ENCODE results near the gene BCKDK.
"Not testable (repeated sequence)": the region's sequence is repeated elsewhere in the genome, so short reads cannot be mapped to it uniquely, and the experiment has no call there.

Gene BCKDK

GRCh38 chr16:31094424-31095120 is 13.6 kb upstream of the BCKDK start, which contains the start of gene VKORC1:
Gene VKORC1 (minus strand): TSS chr16:31094797. CDS start chr16:31094729, 68 bp downstream.
- peak; percentile 76 for DNase-seq (ENCODE audit: low read depth, low spot score)
- TF ChIP-seq POLR2AphosphoS5 (IDR thresholded peaks at IDR 0.05; ENCODE audit: borderline replicate concordance, low read depth, low read length) = peak; percentile 84
- TF ChIP-seq FOXP2 (optimal IDR thresholded peaks at IDR 0.05; ENCODE audit: control extremely low read depth, extremely low read length, insufficient read depth) = no peak
- Histone ChIP-seq H3K27ac (peak within 1 kb of the TSS; percentile 78), H3K4me3 (peak within 1 kb of the TSS; percentile 93), H3K9me3 (ENCODE audit: low read depth, low read length) (no peaks in the 10 kb centered on the region), H3K36me3 (ENCODE audit: insufficient read depth, low read length) (peaks cover 12% of the 10 kb centered on the region; the same call in 1 of the 2 replicates), H3K9ac (ENCODE audit: insufficient read length) (peak within 1 kb of the TSS; percentile 89)

GRCh38 chr16:31099860-31100638 is 8.1 kb upstream of the BCKDK start:
- H3K27ac ChIP-seq = no peak overlapping the region
- H3K36me3 ChIP-seq (ENCODE audit: insufficient read depth, low read length) = no peaks in the 10 kb centered on the region
- TF ChIP-seq FOXP2 (optimal IDR thresholded peaks at IDR 0.05; ENCODE audit: control extremely low read depth, extremely low read length, insufficient read depth) (no peak), POLR2AphosphoS5 (IDR thresholded peaks at IDR 0.05; ENCODE audit: borderline replicate concordance, low read depth, low read length) (no peak), EZH2 (IDR thresholded peaks at IDR 0.05) (no peak)
- no peak overlapping the region for H3K4me3 ChIP-seq
- DNase-seq (ENCODE audit: low read depth, low spot score) = no peak
- H3K9me3 ChIP-seq (ENCODE audit: low read depth, low read length) = no peaks in the 10 kb centered on the region
- no peak overlapping the region for H3K9ac ChIP-seq (ENCODE audit: insufficient read length)

GRCh38 chr16:31100876-31101641 is 7.1 kb upstream of the BCKDK start:
- not testable (repeated sequence) for DNase-seq (ENCODE audit: low read depth, low spot score); H3K36me3 ChIP-seq (ENCODE audit: insufficient read depth, low read length); H3K9me3 ChIP-seq (ENCODE audit: low read depth, low read length); H3K27ac ChIP-seq; H3K9ac ChIP-seq (ENCODE audit: insufficient read length); H3K4me3 ChIP-seq

- no peak for DNase-seq (ENCODE audit: low read depth, low spot score)
Measured at GRCh38 chr16:31105677-31106213, 2.4 kb upstream of the BCKDK start.

GRCh38 chr16:31106509-31107464 is 1.4 kb upstream of the BCKDK start:
- H3K27ac ChIP-seq = no peak overlapping the region
- TF ChIP-seq FOXP2 (optimal IDR thresholded peaks at IDR 0.05; ENCODE audit: control extremely low read depth, extremely low read length, insufficient read depth) (no peak), EZH2 (IDR thresholded peaks at IDR 0.05) (no peak), POLR2AphosphoS5 (IDR thresholded peaks at IDR 0.05; ENCODE audit: borderline replicate concordance, low read depth, low read length) (no peak)
- H3K36me3 ChIP-seq (ENCODE audit: insufficient read depth, low read length) = peaks cover 20% of the 10 kb centered on the region; the same call in 1 of the 2 replicates
- no peak overlapping the region for H3K4me3 ChIP-seq
- DNase-seq (ENCODE audit: low read depth, low spot score) = no peak
- H3K9me3 ChIP-seq (ENCODE audit: low read depth, low read length) = no peaks in the 10 kb centered on the region
- no peak overlapping the region for H3K9ac ChIP-seq (ENCODE audit: insufficient read length)

More at GRCh38 chr16:31105677-31106213, 2.4 kb upstream of the BCKDK start:
- no peak overlapping the region for H3K9ac ChIP-seq (ENCODE audit: insufficient read length)
- H3K4me3 ChIP-seq = no peak overlapping the region
- H3K9me3 ChIP-seq (ENCODE audit: low read depth, low read length) = no peaks in the 10 kb centered on the region
- TF ChIP-seq POLR2AphosphoS5 (IDR thresholded peaks at IDR 0.05; ENCODE audit: borderline replicate concordance, low read depth, low read length) (no peak), FOXP2 (optimal IDR thresholded peaks at IDR 0.05; ENCODE audit: control extremely low read depth, extremely low read length, insufficient read depth) (no peak), EZH2 (IDR thresholded peaks at IDR 0.05) (no peak)
- peaks cover 10% of the 10 kb centered on the region; the same call in 1 of the 2 replicates for H3K36me3 ChIP-seq (ENCODE audit: insufficient read depth, low read length)
- no peak overlapping the region for H3K27ac ChIP-seq

GRCh38 chr16:31107465-31107867 is 720 bp upstream of the BCKDK start:
- TF ChIP-seq FOXP2 (optimal IDR thresholded peaks at IDR 0.05; ENCODE audit: control extremely low read depth, extremely low read length, insufficient read depth) (no peak), POLR2AphosphoS5 (IDR thresholded peaks at IDR 0.05; ENCODE audit: borderline replicate concordance, low read depth, low read length) (no peak), EZH2 (IDR thresholded peaks at IDR 0.05) (no peak)
- no peak for DNase-seq (ENCODE audit: low read depth, low spot score)
- Histone ChIP-seq H3K9me3 (ENCODE audit: low read depth, low read length) (no peaks in the 10 kb centered on the region), H3K4me3 (no peak overlapping the region; the same call in 1 of the 2 replicates), H3K27ac (no peak overlapping the region), H3K36me3 (ENCODE audit: insufficient read depth, low read length) (peaks cover 26% of the 10 kb centered on the region; the same call in 1 of the 2 replicates), H3K9ac (ENCODE audit: insufficient read length) (no peak overlapping the region)

GRCh38 chr16:31108794-31109558 is 790 bp downstream of the BCKDK start:
- Histone ChIP-seq H3K4me3 (peak overlapping the region; percentile 95), H3K9ac (ENCODE audit: insufficient read length) (peak overlapping the region; percentile 81), H3K27ac (no peak overlapping the region), H3K36me3 (ENCODE audit: insufficient read depth, low read length) (peaks cover 27% of the 10 kb centered on the region; the same call in 1 of the 2 replicates), H3K9me3 (ENCODE audit: low read depth, low read length) (no peaks in the 10 kb centered on the region)
- DNase-seq (ENCODE audit: low read depth, low spot score) = no peak
- TF ChIP-seq FOXP2 (optimal IDR thresholded peaks at IDR 0.05; ENCODE audit: control extremely low read depth, extremely low read length, insufficient read depth) (no peak), POLR2AphosphoS5 (IDR thresholded peaks at IDR 0.05; ENCODE audit: borderline replicate concordance, low read depth, low read length) (no peak), EZH2 (IDR thresholded peaks at IDR 0.05) (no peak)
